IMR-90 (cell line): ENCODE measurements around the gene CNKSR3. TPM values are rescaled to one million over a fixed set of nuclear protein-coding genes. Genes with fewer than 3 reads are reported as not detected.

Experiments
- ATAC-seq: fragments of 200-7000 bp; cut with Tn5 transposase; 2 replicates; pipeline ENCODE4 v1.9.1; 2020; ENCODE audit warnings: low read depth, mild to moderate bottlenecking, moderate library complexity
- BruUV-seq: library from RNA; stranded (reverse); fragments of 400-500 nt; replicated peaks from 2 replicates; lab custom pipeline; 2021; lab: Mats Ljungman, UMichigan
- CTCF ChIA-PET: fragments of 300-600 bp; formaldehyde crosslinking; extraction: SDS; loops from one replicate; lab custom pipeline; 2021; ENCODE audit warnings: antibody characterized with exemption; lab: Yijun Ruan, JAX
- POLR2A ChIA-PET: fragments of 300-600 bp; sonication (Branson Sonifier 250); formaldehyde crosslinking; loops from one replicate; lab custom pipeline; 2022; ENCODE audit warnings: antibody characterized with exemption; ENCODE audit not compliant: unreplicated experiment; lab: Charles Lee
- DNase-seq: peaks from one replicate; pipeline ENCODE4 v3.0.0; 2013
- H2AFZ ChIP-seq: replicated peaks from 2 replicates; pipeline ENCODE3; 2013; ENCODE audit warnings: low read length, mild to moderate bottlenecking; ENCODE audit not compliant: poor library complexity
- H2AK5ac ChIP-seq: 2 replicates; pipeline ENCODE4 v1.6.1; 2013; ENCODE audit warnings: low read depth, low read length, inconsistent platforms
- H2AK9ac ChIP-seq: replicated peaks from 2 replicates; pipeline ENCODE3; 2013; ENCODE audit warnings: mild to moderate bottlenecking, low read depth, low read length, moderate library complexity; ENCODE audit not compliant: poor library complexity
- H2BK120ac ChIP-seq: 2 replicates; pipeline ENCODE4 v1.6.1; 2013; ENCODE audit warnings: low read depth, low read length, inconsistent platforms
- H2BK15ac ChIP-seq: 3 replicates; pipeline ENCODE4 v1.6.1; 2013; ENCODE audit warnings: low read depth, low read length, inconsistent platforms
- H2BK20ac ChIP-seq: 2 replicates; pipeline ENCODE4 v1.6.1; 2013; ENCODE audit warnings: low read depth, mild to moderate bottlenecking, inconsistent platforms, low read length, moderate library complexity
- H2BK5ac ChIP-seq: 2 replicates; pipeline ENCODE4 v1.6.1; 2013; ENCODE audit warnings: mild to moderate bottlenecking, low read depth, low read length, inconsistent platforms; ENCODE audit not compliant: poor library complexity, severe bottlenecking
- H3K14ac ChIP-seq: replicated peaks from 2 replicates; pipeline ENCODE4 v1.6.1; 2013; ENCODE audit warnings: low read depth, low read length, inconsistent platforms
- H3K18ac ChIP-seq: 2 replicates; pipeline ENCODE4 v1.6.1; 2013; ENCODE audit warnings: low read depth, low read length, control low read depth
- H3K23ac ChIP-seq: 2 replicates; pipeline ENCODE4 v1.6.1; 2013; ENCODE audit warnings: low read depth, low read length, inconsistent platforms
- H3K27ac ChIP-seq: 2 replicates; pipeline ENCODE4 v1.5.1; 2013; ENCODE audit warnings: mild to moderate bottlenecking, control low read depth, low read length; ENCODE audit not compliant: insufficient read depth
- H3K27me3 ChIP-seq: 2 replicates; pipeline ENCODE4 v1.6.1; 2013; ENCODE audit warnings: low read length; ENCODE audit not compliant: control insufficient read depth, insufficient read depth
- H3K36me3 ChIP-seq: 2 replicates; pipeline ENCODE4 v1.6.1; 2013; ENCODE audit warnings: low read length, mixed read lengths; ENCODE audit not compliant: control insufficient read depth, insufficient read depth
- H3K4ac ChIP-seq: 2 replicates; pipeline ENCODE4 v1.6.1; 2013; ENCODE audit warnings: low read depth, low read length, inconsistent platforms
- H3K4me1 ChIP-seq: 2 replicates; pipeline ENCODE4 v1.6.1; 2013; ENCODE audit warnings: low read length, mixed read lengths; ENCODE audit not compliant: control insufficient read depth, insufficient read depth
- H3K4me2 ChIP-seq: 2 replicates; pipeline ENCODE4 v1.6.1; 2013; ENCODE audit warnings: low read depth, mild to moderate bottlenecking, control low read depth, low read length, moderate library complexity
- H3K4me3 ChIP-seq: 2 replicates; pipeline ENCODE4 v1.5.1; 2013; ENCODE audit warnings: low read depth, mild to moderate bottlenecking, control low read depth, low read length, moderate library complexity; ENCODE audit not compliant: insufficient read depth
- H3K56ac ChIP-seq: 2 replicates; pipeline ENCODE4 v1.6.1; 2013; ENCODE audit warnings: low read length, inconsistent platforms; ENCODE audit not compliant: insufficient read depth; ENCODE audit errors: extremely low read depth
- H3K79me1 ChIP-seq, 2 experiments: 2 replicates each; pipeline ENCODE4 v1.6.1; 2013; ENCODE audit warnings: low read length in 2 of 2, inconsistent platforms in 1 of 2, low read depth in 1 of 2
- H3K9ac ChIP-seq: 2 replicates; pipeline ENCODE4 v1.6.1; 2013; ENCODE audit warnings: low read depth, low read length, control low read depth
- H3K9me1 ChIP-seq: 2 replicates; pipeline ENCODE4 v1.6.1; 2013; ENCODE audit warnings: low read length, inconsistent platforms; ENCODE audit not compliant: insufficient read depth
- H3K9me3 ChIP-seq: 2 replicates; pipeline ENCODE4 v1.6.1; 2013; ENCODE audit warnings: low read length; ENCODE audit not compliant: control insufficient read depth, insufficient read depth
- H4K20me1 ChIP-seq: 2 replicates; pipeline ENCODE4 v1.6.1; 2013; ENCODE audit warnings: low read length, inconsistent platforms; ENCODE audit not compliant: insufficient read depth
- H4K5ac ChIP-seq: 2 replicates; pipeline ENCODE4 v1.6.1; 2013; ENCODE audit warnings: mild to moderate bottlenecking, low read depth, low read length, control low read depth
- H4K8ac ChIP-seq, 2 experiments: 2 replicates each; pipeline ENCODE4 v1.6.1; 2013; ENCODE audit warnings: low read depth in 2 of 2, low read length in 2 of 2, control low read depth in 1 of 2, inconsistent platforms in 1 of 2
- H4K91ac ChIP-seq: 2 replicates; pipeline ENCODE4 v1.6.1; 2013; ENCODE audit warnings: low read depth, low read length, inconsistent platforms; ENCODE audit not compliant: insufficient read depth
- CEBPB ChIP-seq: IDR thresholded peaks from 2 replicates; pipeline ENCODE4 v1.6.1; 2012; ENCODE audit warnings: low read depth, low read length, improper control_type of control experiment
- CHD1 ChIP-seq: IDR thresholded peaks from 2 replicates; pipeline ENCODE4 v1.6.1; 2012; ENCODE audit warnings: low read depth, low read length, improper control_type of control experiment
- RAD21 ChIP-seq: IDR thresholded peaks from 2 replicates; pipeline ENCODE4 v1.6.1; 2012; ENCODE audit warnings: low read length, improper control_type of control experiment
- RCOR1 ChIP-seq: IDR thresholded peaks from 2 replicates; pipeline ENCODE4 v1.6.1; 2012; ENCODE audit warnings: mild to moderate bottlenecking, low read length, improper control_type of control experiment; ENCODE audit not compliant: insufficient replicate concordance
- SMC3 ChIP-seq: fragments of 150-350 bp; IDR thresholded peaks from 2 replicates; pipeline ENCODE4 v1.6.1; 2016; ENCODE audit warnings: low read depth, mild to moderate bottlenecking, antibody characterized with exemption, low read length, moderate library complexity
- WGBS, 2 experiments: methylation state at CpG; one replicate each; pipeline versions ENCODE4 v1.1.5 to v1.1.7; 2013; ENCODE audit warnings: missing lambda C conversion rate in 2 of 2; ENCODE audit not compliant: insufficient read length in 1 of 2; ENCODE audit errors: extremely low coverage in 2 of 2; 5-methylcytosine and 5-hydroxymethylcytosine counted together
- dilution Hi-C: fragments of 300-500 bp; cut with HindIII; formaldehyde crosslinking; loops from one replicate; pipeline ENCODE4 v1.14.3; 2018; ENCODE audit warnings: low sequenced_read_pairs; ENCODE audit not compliant: unreplicated experiment
- in situ Hi-C: fragments of 300-500 bp; cut with MboI; formaldehyde crosslinking; loops from 3 replicates; pipeline ENCODE4 v1.14.3; 2019; ENCODE audit warnings: low sequenced_read_pairs, inconsistent platforms, mixed read lengths
- intact Hi-C: fragments of 100-400 bp; cut with micrococcal nuclease; formaldehyde crosslinking; loops from 2 replicates; pipeline ENCODE4 v1.10.0; 2022
- polyA plus RNA-seq, 3 experiments: library from polyadenylated mRNA; depleted of rRNA; stranded (reverse); fragments of >200 nt; gene quantifications; 2 replicates each; pipeline ENCODE4 v1.2.3, GENCODE V29; 2012; ENCODE audit warnings: low replicate concordance in 1 of 3
- total RNA-seq: library from RNA; depleted of rRNA; stranded (reverse); fragments of >200 nt; gene quantifications from 2 replicates; pipeline ENCODE4 v1.2.3, GENCODE V29; 2012
- TF ChIP-seq, protein P1 (sequence below): fragments of 150-350 bp; IDR thresholded peaks from 2 replicates; pipeline ENCODE4 v1.6.1; 2016; ENCODE audit warnings: low read depth, mild to moderate bottlenecking, low read length, moderate library complexity, borderline replicate concordance

The CNKSR3 gene
- total and polyA plus RNA-seq, 2 of the 4 experiments (the other 2 are of a cell fraction): 6.7 to 15.8 TPM

DNA sequence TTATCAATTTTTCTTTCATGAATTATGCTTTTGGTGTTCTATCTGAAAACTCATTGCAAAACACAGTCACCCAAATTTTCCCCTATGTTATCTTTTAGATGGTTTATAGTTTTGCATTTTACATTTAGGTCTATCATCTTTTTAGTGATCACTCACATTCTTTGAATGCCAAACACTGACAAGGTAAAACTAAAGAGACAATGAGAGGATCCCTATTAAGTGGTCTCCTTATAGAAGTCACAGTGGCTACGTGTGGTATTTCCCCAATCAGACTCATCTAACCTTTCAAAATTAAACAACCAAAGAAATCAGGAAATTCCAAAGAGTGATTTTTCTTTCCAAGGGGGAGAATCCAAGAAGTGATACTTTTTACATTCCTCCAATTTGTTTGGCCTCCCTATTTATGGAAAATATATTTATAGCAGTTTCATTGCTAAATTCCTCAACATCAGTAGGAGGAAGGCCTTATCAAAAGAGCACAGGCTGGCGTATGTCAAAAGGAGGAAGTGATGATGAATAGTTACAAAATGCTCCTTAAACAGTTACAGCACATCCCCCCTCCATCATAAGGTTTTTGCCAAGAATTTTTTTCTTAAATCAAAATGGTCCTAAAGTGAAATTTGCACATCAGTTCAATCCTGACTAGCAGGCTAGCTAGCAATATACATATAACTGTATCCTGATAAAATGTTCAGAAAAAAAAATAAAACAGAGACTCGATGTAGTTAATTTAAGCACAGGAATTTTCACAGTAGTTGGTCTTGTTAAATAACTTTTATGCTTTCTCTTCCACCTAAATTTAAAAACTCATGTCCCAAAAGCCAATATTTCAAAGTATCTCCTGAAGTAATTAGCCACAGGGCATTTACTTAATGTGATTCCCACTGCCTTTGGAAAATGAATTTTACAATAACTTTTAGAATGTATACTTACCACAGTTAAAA, 77.7 kb downstream of the CNKSR3 start:
- Histone ChIP-seq H3K9me3 (no peaks in the 10 kb centered on the region), H4K5ac (no peak overlapping the region), H3K4ac (no peak overlapping the region), H4K8ac (no peak overlapping the region), H2BK5ac (peak overlapping the region; percentile 44), H3K23ac (no peak overlapping the region), H3K56ac (no peak overlapping the region), H3K4me1 (peaks cover 6% of the 10 kb centered on the region), H2BK15ac (no peak overlapping the region), H2AFZ (no peak overlapping the region), H3K4me3 (no peak overlapping the region), H3K14ac (peak overlapping the region; percentile 72; the same call in 1 of the 2 replicates), H4K20me1 (no peaks in the 10 kb centered on the region), H3K36me3 (peaks cover 13% of the 10 kb centered on the region), H3K79me1 (peaks cover 11 to 13% of the 10 kb centered on the region in 2 experiments; a peak in 3 of 4 replicates), H2BK120ac (no peak overlapping the region), H4K91ac (no peak overlapping the region), H3K9ac (no peak overlapping the region; the same call in 1 of the 2 replicates), H2BK20ac (no peak overlapping the region; the same call in 1 of the 2 replicates), H2AK9ac (no peak overlapping the region), H3K27ac (no peak overlapping the region), H3K4me2 (no peak overlapping the region), H3K27me3 (no peaks in the 10 kb centered on the region), H2AK5ac (no peak overlapping the region), H3K9me1 (peaks cover 12% of the 10 kb centered on the region), H3K18ac (no peak overlapping the region)
- ATAC-seq: 0 out of 2 replicates have a peak, but pooled peaks have one; percentile 11
- ChIA-PET POLR2A (interaction anchor here (0.6 kb wide), 1 partner anchor 114 kb away, joined by 5 read pairs; no protein-coding TSS in a partner anchor), CTCF (no interaction called here)
- in situ Hi-C loops: no loop called here
- BruUV-seq: no TSS peak
- dilution Hi-C loops: no loop called here
- no CpG with 5 or more reads among the region's 3 CpGs for WGBS, 2 experiments
- intact Hi-C loops: no loop called here
- DNase-seq: no peak
- no peak for TF ChIP-seq SMC3
- TF ChIP-seq RCOR1: no peak
- no peak for TF ChIP-seq CHD1
- no peak for TF ChIP-seq RAD21
- TF ChIP-seq CEBPB: no peak
- TF ChIP-seq, protein P1, sequence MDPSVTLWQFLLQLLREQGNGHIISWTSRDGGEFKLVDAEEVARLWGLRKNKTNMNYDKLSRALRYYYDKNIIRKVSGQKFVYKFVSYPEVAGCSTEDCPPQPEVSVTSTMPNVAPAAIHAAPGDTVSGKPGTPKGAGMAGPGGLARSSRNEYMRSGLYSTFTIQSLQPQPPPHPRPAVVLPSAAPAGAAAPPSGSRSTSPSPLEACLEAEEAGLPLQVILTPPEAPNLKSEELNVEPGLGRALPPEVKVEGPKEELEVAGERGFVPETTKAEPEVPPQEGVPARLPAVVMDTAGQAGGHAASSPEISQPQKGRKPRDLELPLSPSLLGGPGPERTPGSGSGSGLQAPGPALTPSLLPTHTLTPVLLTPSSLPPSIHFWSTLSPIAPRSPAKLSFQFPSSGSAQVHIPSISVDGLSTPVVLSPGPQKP: no peak
